8988T (cell line): ENCODE results near the gene GALNT18.

Experiments used
- DNase-seq: peaks from one replicate; pipeline ENCODE4 v3.0.0; 2011

Gene GALNT18

GRCh38 chr11:11293798-11294550 is 327.8 kb downstream of the GALNT18 start:
- DNase-seq, result no peak

DNA sequence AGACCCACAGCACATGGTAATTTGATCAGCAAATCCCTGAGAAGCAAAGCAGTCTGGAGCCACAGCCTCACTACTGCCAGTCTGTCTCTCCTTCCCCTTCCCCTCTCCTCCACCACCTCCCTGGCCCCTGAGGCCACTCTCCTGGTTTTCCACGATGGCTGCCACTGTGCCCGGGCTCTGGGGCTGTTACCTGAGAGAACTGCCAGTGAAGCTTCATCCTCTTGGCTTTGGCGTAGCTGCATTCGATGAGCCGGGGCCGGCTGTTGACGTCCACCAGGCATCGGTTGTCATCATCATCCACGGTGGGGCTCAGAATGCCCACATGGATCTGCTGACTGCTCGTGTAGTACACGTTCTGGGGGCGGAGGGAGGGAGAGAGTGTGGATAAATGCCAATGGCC is 329.0 kb downstream of the GALNT18 start:
- no peak for DNase-seq

DNA sequence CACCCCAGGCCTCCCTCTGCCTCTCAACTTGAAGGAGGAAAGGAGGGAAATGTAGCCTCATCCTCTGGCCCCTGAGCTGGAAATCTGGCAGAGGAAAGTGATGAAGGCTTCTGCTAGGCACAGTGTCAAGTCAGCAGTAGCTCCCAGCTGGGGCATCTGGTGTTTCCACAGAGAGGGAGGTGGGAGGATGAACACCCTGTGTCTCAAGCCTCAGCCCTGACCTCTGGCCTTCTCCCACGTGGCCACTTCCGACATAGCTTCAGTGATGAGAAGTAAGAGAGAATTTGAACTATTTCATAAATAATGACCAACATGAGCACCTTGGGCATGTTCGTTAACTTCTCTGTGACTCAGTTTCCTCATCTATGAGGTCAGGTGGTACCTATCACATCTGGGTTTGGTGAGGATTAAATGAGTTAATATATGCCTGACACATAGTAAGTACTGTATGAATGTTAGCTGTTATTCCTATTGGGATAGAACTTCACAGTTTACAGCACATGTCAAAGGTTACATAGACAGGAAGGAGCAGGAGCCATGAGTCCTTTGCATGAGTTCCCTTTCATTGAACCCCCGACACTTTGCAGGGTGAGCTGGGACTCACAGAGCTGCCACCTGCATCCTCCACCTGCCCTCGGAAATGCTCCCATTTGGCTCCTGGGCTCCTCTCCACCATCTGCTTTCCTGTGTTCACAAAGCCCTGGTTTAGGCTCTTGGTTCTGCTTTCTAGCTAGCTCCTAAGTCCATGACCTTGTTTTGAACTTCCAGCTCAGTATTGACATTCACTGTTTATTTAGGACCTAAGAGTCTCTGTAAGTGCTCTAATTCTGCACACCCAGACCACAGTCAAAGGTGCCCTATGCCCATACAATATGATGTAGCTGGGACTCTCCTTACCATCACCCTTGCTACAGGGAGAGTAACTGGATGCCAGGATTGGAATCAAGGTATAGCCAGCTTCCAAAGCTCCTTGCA is 330.5 kb downstream of the GALNT18 start:
- DNase-seq, result no peak

GRCh38 chr11:11290354-11290753 is 331.5 kb downstream of the GALNT18 start:
- DNase-seq, result no peak

DNA sequence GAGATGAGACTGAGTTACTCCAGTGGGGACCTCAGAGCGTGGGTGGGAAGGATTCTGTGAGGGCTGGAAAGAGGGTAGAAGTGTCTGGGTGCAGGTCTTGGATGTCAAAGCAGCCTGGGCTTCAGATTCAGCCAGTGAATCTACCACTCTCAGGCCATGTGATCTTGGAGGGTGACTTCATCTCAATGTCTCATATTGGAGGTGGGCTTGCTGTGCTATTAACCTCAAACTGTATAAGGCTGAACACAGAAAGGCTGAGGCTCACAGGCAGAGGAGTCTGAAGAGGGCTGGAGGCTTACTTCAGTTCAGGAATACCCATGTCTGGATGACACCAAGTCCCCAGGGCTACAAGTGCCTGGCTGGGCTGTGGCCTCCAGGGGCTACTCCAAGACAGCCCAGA is 332.1 kb downstream of the GALNT18 start:
- DNase-seq, result no peak

- DNase-seq, result no peak
These were observed 332.7 kb downstream of the GALNT18 start for GRCh38 chr11:11288972-11289616.

- no peak for DNase-seq
These were observed 337.3 kb downstream of the GALNT18 start for GRCh38 chr11:11284481-11284880.

- no peak for DNase-seq
These were observed 340.2 kb downstream of the GALNT18 start for GRCh38 chr11:11281626-11282025.

DNA sequence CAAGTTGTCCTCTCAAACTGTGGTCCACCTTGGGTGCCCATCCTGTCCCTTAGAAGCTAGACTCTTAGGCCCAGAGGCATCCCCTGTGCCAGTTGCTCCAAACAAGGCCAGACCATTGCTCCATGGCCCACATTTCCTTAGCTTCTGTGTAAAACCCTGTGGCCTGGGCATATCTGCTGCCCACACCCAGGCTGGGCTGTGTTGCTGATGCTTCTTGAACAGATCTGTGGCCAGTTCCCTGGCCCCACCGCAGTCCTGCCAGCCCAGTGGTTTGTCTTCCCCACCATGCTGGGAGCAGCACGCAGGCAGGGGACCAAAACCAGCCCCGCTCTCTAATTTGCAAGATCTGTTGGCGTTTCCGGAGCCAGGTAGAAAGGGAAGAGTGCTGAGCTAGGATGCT is 341.0 kb downstream of the GALNT18 start:
- DNase-seq, result no peak

DNA sequence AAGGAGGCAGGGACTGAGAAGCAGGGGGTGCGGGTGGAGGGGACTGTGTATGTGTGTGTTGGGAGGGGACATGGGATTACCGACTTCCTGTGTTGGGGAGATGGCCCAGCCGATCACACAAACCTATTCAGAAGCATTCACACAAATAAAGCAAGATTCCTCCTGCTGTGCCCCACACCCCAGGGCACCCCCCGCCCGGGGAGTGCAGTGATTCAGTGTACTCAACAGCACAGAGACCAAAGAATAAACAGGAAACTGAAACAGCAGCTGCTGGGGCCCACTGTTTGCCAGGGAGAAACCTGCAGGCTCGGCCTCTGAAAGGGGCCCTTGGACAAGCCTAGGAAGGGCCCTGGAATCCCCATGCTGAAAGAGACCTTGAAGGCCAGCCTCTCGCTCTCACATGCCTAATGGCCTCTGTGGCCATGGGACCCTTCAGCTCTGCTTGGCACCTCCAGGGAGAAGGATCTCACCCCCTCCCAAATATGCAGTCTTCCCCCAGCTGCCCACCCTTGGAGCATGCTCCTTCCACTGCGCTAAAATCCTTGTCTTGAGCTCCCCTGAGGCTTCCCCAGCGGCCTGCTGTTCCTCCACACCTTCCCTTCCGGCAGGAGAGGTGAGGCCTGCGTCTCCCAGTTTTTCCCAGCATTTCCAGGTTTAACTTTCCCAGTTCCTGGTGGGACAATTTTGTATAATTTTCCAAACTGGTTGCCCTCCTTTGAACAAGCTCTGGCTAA is 341.7 kb downstream of the GALNT18 start:
- DNase-seq, result no peak

DNA sequence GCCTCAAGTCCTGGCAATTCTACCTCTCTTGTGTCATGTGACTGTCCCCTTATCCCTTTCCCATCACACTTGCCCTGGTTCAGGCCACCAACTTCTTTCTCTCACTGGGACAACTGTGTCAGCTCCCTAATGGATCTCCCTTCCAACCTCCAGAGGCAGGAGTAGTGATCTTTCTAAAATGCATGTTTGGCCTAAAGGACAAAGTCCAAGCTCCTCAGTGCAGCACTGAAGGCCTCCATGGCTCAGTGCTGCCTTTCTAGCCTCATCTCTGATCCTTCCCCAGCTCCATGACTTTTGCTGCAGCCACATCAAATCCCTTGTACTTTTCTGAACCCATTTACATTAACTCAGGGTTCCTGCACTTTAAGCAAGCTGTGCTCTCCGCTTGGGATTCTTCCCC is 349.6 kb downstream of the GALNT18 start:
- no peak for DNase-seq

- DNase-seq, result no peak
These were observed 351.5 kb downstream of the GALNT18 start for GRCh38 chr11:11270236-11270775.

DNA sequence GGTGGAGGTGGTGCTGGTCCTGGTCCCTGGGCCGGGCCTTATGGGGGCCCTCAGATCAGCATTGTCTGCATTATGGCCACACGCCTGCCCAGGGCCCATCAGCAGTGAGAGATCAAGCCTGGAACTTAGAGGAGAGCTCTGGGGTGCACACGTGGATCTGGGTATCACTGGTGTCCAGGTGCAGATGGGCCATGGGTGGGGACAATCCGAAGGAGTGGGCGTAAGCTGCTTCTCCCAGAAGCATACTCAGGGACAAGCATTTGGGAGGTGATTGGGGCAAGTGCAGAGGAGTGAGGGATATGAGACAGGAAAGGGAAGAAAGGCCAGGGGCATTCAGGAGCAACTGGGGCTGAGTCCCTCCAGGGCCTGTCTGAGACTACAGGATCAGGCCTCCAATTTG is 353.1 kb downstream of the GALNT18 start:
- no peak for DNase-seq

GRCh38 chr11:11268119-11268518 is 353.7 kb downstream of the GALNT18 start:
- DNase-seq, result no peak

- DNase-seq, result no peak
These were observed 354.5 kb downstream of the GALNT18 start for GRCh38 chr11:11267312-11267711.

- DNase-seq, result peak; percentile 80
These were observed 355.7 kb downstream of the GALNT18 start for GRCh38 chr11:11265994-11266606.

DNA sequence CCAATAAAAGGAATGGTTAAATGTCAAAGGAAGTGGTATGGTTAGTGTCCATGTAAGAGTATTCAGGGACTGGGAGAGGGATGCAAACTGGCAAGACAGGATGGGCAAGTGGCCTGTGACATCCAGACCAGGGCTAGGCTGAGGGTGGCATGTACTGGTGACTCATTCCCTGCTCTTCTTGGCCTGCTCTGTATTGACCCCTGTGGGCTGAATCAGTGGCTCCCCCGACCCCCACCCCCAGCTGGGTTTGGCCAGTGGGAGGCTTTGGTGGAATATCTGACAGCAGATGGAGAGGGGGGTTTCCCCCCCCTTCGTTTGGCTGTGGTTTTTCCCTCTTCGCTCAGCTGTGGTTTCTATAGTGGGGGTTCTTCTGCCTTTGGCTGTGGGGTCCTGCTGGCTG is 356.5 kb downstream of the GALNT18 start:
- DNase-seq, result no peak

DNA sequence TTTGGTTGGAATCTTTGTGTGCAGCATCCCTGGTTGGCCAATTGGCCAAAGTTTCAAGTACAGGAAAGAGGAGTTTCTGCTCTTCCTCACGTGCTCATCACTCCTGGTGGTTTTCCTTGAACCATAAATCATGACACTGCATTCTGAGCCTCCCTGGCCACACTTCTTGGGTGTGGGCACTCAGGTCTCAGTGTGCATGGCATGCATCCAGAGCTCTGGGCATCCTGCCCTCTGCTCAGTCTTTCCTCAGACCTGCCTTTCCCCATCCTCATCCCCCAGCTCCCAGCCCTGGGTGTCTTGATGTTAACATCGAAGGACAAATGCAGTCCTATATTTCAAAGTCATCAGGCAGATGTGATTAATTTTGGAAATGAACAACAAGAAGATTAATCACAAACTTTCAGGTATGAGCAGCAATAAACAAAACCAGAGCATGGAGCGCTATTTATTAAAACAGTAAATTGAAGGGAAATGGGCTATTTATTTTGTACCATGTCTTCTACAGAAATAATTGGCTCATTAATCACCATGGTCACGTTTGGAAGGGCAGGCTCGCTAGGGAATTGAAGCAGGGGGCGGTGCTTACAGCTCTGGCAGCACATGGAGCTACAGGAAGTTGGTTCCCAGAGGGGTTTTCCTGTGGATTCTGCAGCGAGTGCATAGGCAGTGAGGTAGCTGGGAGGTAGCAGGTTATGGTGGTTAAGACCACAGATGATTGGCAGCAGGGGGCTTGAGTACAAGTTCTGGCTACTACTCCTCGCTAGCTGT is 358.4 kb downstream of the GALNT18 start:
- DNase-seq, result no peak

DNA sequence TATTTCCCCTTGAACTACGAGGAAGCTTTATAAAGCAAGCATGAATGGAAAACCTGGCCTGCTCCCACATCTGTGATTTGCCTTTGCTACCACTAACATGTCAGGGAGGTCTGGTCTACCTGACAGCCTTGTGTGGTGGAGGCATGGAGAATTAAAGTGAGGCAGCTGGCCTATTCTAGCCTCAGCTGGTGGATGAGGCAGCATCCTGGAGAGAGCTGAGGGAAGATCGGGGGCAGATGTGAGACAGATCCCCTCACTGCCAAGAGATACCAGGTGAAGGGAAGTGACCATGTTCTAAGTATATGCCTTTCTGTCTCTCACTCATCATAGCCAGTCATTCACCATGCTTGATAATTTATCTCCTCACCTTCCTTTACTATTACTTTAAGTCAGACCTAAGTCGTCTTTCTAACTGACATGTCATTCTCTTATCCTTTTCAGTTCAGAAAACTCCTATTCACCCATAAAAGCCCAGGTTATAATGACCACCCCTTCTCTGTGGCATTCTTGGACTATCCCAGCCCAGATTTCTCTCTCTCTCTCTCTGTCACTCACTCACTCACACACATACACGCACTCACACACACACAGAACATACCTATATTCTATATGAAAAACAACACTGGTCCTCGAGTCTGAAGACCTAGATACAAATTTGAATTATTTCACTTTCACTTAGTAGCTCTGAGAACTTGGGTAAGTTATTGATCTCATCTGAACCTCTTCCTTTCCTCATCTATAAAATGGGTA is 359.5 kb downstream of the GALNT18 start:
- no peak for DNase-seq

DNA sequence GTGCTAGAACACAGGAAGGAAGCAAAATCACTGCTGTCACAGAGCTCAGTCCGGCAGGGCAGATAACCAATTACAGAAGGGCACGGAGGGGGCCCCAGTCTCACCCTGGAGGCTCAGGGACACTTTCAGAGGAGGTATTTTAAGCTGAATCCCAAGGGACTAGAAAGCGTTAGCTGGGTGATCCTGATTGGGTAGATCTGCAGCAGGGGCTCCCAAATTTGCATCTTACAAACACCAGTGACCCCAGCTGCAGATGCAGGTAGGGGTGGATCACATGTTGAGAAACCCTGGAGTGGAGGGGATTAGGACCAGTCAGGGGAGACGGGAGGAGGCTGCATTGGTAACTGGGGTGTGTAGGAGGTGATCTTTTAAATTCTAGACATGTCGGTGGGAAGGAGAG is 360.2 kb downstream of the GALNT18 start:
- no peak for DNase-seq

DNA sequence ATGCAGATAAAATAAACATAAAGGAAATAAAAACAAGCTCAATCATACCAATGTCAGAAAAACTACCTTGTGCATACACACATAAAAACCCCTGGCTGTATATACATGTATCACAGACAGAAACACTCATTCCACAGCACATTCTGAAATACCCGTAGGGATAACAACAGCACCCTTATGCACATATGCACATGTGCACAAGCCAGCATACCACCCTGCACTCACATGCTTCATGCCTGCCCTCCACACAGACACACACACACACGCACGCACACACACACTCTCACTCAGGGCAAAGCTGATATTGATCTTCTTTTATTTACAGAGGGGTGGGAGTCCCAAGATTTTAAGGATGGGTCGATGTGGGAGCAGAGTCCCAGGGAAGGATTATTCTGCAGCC is 360.9 kb downstream of the GALNT18 start:
- no peak for DNase-seq
